ENCODE data around the gene ARHGEF37. TPM values are rescaled to one million over a fixed set of nuclear protein-coding genes. Genes with fewer than 3 reads are reported as not detected.

ARHGEF37 gene
- total RNA-seq, 1 experiment from 2014 or later, result 17.0 TPM

- Histone ChIP-seq H2AFZ (ENCODE audit: low read length) (0 out of 2 replicates have a peak overlapping the region, but pooled peaks have one; percentile 17), H4K20me1 (ENCODE audit: insufficient read depth, low read depth, low read length) (no peaks in the 10 kb centered on the region), H3K4me3 (ENCODE audit: low read length) (no peak overlapping the region), H3K9me3 (ENCODE audit: low read length) (no peaks in the 10 kb centered on the region), H3K79me2 (ENCODE audit: low read length) (no peaks in the 10 kb centered on the region), H3K4me2 (ENCODE audit: low read depth, low read length, poor library complexity, severe bottlenecking) (no peak overlapping the region), H3K9me2 (replicated peaks; ENCODE audit: insufficient read depth, low read length) (no peaks in the 10 kb centered on the region), H3K4me1 (ENCODE audit: low read length) (peaks cover 27% of the 10 kb centered on the region), H3K27ac (ENCODE audit: low read length) (no peak overlapping the region), H3K36me3 (ENCODE audit: insufficient read depth, low read length) (no peaks in the 10 kb centered on the region), H3K27me3 (ENCODE audit: low read length) (no peaks in the 10 kb centered on the region), H3K9ac (ENCODE audit: low read length) (no peak overlapping the region)
- DNase-seq, result no peak
Observed at GRCh38 chr5:149575131-149575530, 6.2 kb upstream of the ARHGEF37 start.

- Histone ChIP-seq H2AFZ (ENCODE audit: low read length) (no peak overlapping the region), H3K9me3 (ENCODE audit: low read length) (no peaks in the 10 kb centered on the region), H3K9ac (ENCODE audit: low read length) (no peak overlapping the region), H3K4me2 (ENCODE audit: low read depth, low read length, poor library complexity, severe bottlenecking) (no peak overlapping the region), H3K4me1 (ENCODE audit: low read length) (peaks cover 35% of the 10 kb centered on the region), H4K20me1 (ENCODE audit: insufficient read depth, low read depth, low read length) (no peaks in the 10 kb centered on the region), H3K36me3 (ENCODE audit: insufficient read depth, low read length) (no peaks in the 10 kb centered on the region), H3K79me2 (ENCODE audit: low read length) (peaks cover 5% of the 10 kb centered on the region; the same call in 1 of the 2 replicates), H3K27ac (ENCODE audit: low read length) (no peak overlapping the region), H3K4me3 (ENCODE audit: low read length) (no peak overlapping the region), H3K27me3 (ENCODE audit: low read length) (no peaks in the 10 kb centered on the region), H3K9me2 (replicated peaks; ENCODE audit: insufficient read depth, low read length) (no peaks in the 10 kb centered on the region)
- DNase-seq, result no peak
Observed at GRCh38 chr5:149576021-149576420, 5.3 kb upstream of the ARHGEF37 start.

GRCh38 chr5:149578896-149579295 is 2.4 kb upstream of the ARHGEF37 start:
- no peak for DNase-seq
- no peaks in the 10 kb centered on the region for H3K27me3 ChIP-seq (ENCODE audit: low read length)
- H3K36me3 ChIP-seq (ENCODE audit: insufficient read depth, low read length), result no peaks in the 10 kb centered on the region
- no peak overlapping the region for H2AFZ ChIP-seq (ENCODE audit: low read length)
- H3K9me3 ChIP-seq (ENCODE audit: low read length), result no peaks in the 10 kb centered on the region
- no peak overlapping the region for H3K9ac ChIP-seq (ENCODE audit: low read length)
- no peak overlapping the region for H3K27ac ChIP-seq (ENCODE audit: low read length)
- no peak overlapping the region for H3K4me3 ChIP-seq (ENCODE audit: low read length)
- peaks cover 33% of the 10 kb centered on the region for H3K79me2 ChIP-seq (ENCODE audit: low read length)
- H4K20me1 ChIP-seq (ENCODE audit: insufficient read depth, low read depth, low read length), result no peaks in the 10 kb centered on the region
- H3K4me2 ChIP-seq (ENCODE audit: low read depth, low read length, poor library complexity, severe bottlenecking), result no peak overlapping the region
- no peaks in the 10 kb centered on the region for H3K9me2 ChIP-seq (replicated peaks; ENCODE audit: insufficient read depth, low read length)
- H3K4me1 ChIP-seq (ENCODE audit: low read length), result peaks cover 40% of the 10 kb centered on the region

- Histone ChIP-seq H3K4me2 (ENCODE audit: low read depth, low read length, poor library complexity, severe bottlenecking) (peak overlapping the region; percentile 82), H3K9me3 (ENCODE audit: low read length) (no peaks in the 10 kb centered on the region), H3K27me3 (ENCODE audit: low read length) (no peaks in the 10 kb centered on the region), H3K4me3 (ENCODE audit: low read length) (peak overlapping the region; percentile 77), H3K9ac (ENCODE audit: low read length) (peak overlapping the region; percentile 75), H2AFZ (ENCODE audit: low read length) (peak overlapping the region; percentile 46), H3K79me2 (ENCODE audit: low read length) (peaks cover 47% of the 10 kb centered on the region), H3K27ac (ENCODE audit: low read length) (peak overlapping the region; percentile 92), H3K36me3 (ENCODE audit: insufficient read depth, low read length) (0 out of 2 replicates have a peak, but pooled peaks cover 4% of the 10 kb centered on the region), H3K9me2 (replicated peaks; ENCODE audit: insufficient read depth, low read length) (no peaks in the 10 kb centered on the region), H4K20me1 (ENCODE audit: insufficient read depth, low read depth, low read length) (no peaks in the 10 kb centered on the region), H3K4me1 (ENCODE audit: low read length) (peaks cover 44% of the 10 kb centered on the region)
- DNase-seq, result no peak
Observed at GRCh38 chr5:149580808-149581191, 498 bp upstream of the ARHGEF37 start.

- H3K79me2 ChIP-seq (ENCODE audit: low read length), result peaks cover 59% of the 10 kb centered on the region
- peaks cover 49% of the 10 kb centered on the region for H3K4me1 ChIP-seq (ENCODE audit: low read length)
- H3K9ac ChIP-seq (ENCODE audit: low read length), result peak overlapping the region; percentile 75
- peak overlapping the region; percentile 82 for H3K4me2 ChIP-seq (ENCODE audit: low read depth, low read length, poor library complexity, severe bottlenecking)
- H3K27ac ChIP-seq (ENCODE audit: low read length), result peak overlapping the region; percentile 92
- no peaks in the 10 kb centered on the region for H4K20me1 ChIP-seq (ENCODE audit: insufficient read depth, low read depth, low read length)
- H3K9me2 ChIP-seq (replicated peaks; ENCODE audit: insufficient read depth, low read length), result no peaks in the 10 kb centered on the region
- 0 out of 2 replicates have a peak, but pooled peaks cover 4% of the 10 kb centered on the region for H3K36me3 ChIP-seq (ENCODE audit: insufficient read depth, low read length)
- peak overlapping the region; percentile 77 for H3K4me3 ChIP-seq (ENCODE audit: low read length)
- peak; percentile 70 for DNase-seq
- H3K27me3 ChIP-seq (ENCODE audit: low read length), result no peaks in the 10 kb centered on the region
- no peaks in the 10 kb centered on the region for H3K9me3 ChIP-seq (ENCODE audit: low read length)
- peak overlapping the region; percentile 46 for H2AFZ ChIP-seq (ENCODE audit: low read length)
Observed at GRCh38 chr5:149581931-149582768, 852 bp downstream of the ARHGEF37 start.

GRCh38 chr5:149583394-149583793 is 2.1 kb downstream of the ARHGEF37 start:
- H3K4me1 ChIP-seq (ENCODE audit: low read length), result peaks cover 51% of the 10 kb centered on the region

GRCh38 chr5:149584121-149584520 is 2.8 kb downstream of the ARHGEF37 start:
- no peaks in the 10 kb centered on the region for H4K20me1 ChIP-seq (ENCODE audit: insufficient read depth, low read depth, low read length)
- H3K36me3 ChIP-seq (ENCODE audit: insufficient read depth, low read length), result 0 out of 2 replicates have a peak, but pooled peaks cover 4% of the 10 kb centered on the region
- H3K9me2 ChIP-seq (replicated peaks; ENCODE audit: insufficient read depth, low read length), result no peaks in the 10 kb centered on the region
- no peaks in the 10 kb centered on the region for H3K9me3 ChIP-seq (ENCODE audit: low read length)
- H3K79me2 ChIP-seq (ENCODE audit: low read length), result peaks cover 72% of the 10 kb centered on the region
- H3K27ac ChIP-seq (ENCODE audit: low read length), result peak overlapping the region; percentile 92
- H2AFZ ChIP-seq (ENCODE audit: low read length), result no peak overlapping the region
- peaks cover 51% of the 10 kb centered on the region for H3K4me1 ChIP-seq (ENCODE audit: low read length)
- 0 out of 2 replicates have a peak overlapping the region, but pooled peaks have one; percentile 40 for H3K9ac ChIP-seq (ENCODE audit: low read length)
- H3K27me3 ChIP-seq (ENCODE audit: low read length), result no peaks in the 10 kb centered on the region
- DNase-seq, result no peak
- H3K4me2 ChIP-seq (ENCODE audit: low read depth, low read length, poor library complexity, severe bottlenecking), result peak overlapping the region; percentile 82
- no peak overlapping the region for H3K4me3 ChIP-seq (ENCODE audit: low read length)

More at GRCh38 chr5:149583394-149583793, 2.1 kb downstream of the ARHGEF37 start:
- 0 out of 2 replicates have a peak, but pooled peaks cover 4% of the 10 kb centered on the region for H3K36me3 ChIP-seq (ENCODE audit: insufficient read depth, low read length)
- 0 out of 2 replicates have a peak overlapping the region, but pooled peaks have one; percentile 8 for H3K4me3 ChIP-seq (ENCODE audit: low read length)
- H3K27ac ChIP-seq (ENCODE audit: low read length), result peak overlapping the region; percentile 92
- peaks cover 68% of the 10 kb centered on the region for H3K79me2 ChIP-seq (ENCODE audit: low read length)
- peak overlapping the region; percentile 40 for H3K9ac ChIP-seq (ENCODE audit: low read length)
- no peak overlapping the region for H2AFZ ChIP-seq (ENCODE audit: low read length)
- H3K9me2 ChIP-seq (replicated peaks; ENCODE audit: insufficient read depth, low read length), result no peaks in the 10 kb centered on the region
- no peaks in the 10 kb centered on the region for H3K27me3 ChIP-seq (ENCODE audit: low read length)
- H3K9me3 ChIP-seq (ENCODE audit: low read length), result no peaks in the 10 kb centered on the region
- H3K4me2 ChIP-seq (ENCODE audit: low read depth, low read length, poor library complexity, severe bottlenecking), result peak overlapping the region; percentile 82
- no peaks in the 10 kb centered on the region for H4K20me1 ChIP-seq (ENCODE audit: insufficient read depth, low read depth, low read length)
- DNase-seq, result no peak

- Histone ChIP-seq H3K27ac (ENCODE audit: low read length) (peak overlapping the region; percentile 77), H2AFZ (ENCODE audit: low read length) (no peak overlapping the region), H3K4me3 (ENCODE audit: low read length) (no peak overlapping the region)
Observed at GRCh38 chr5:149585910-149586309, 4.6 kb downstream of the ARHGEF37 start.

More at GRCh38 chr5:149585910-149586309, 4.6 kb downstream of the ARHGEF37 start:
- H3K9me3 ChIP-seq (ENCODE audit: low read length), result no peaks in the 10 kb centered on the region
- no peak for DNase-seq
- no peaks in the 10 kb centered on the region for H3K9me2 ChIP-seq (replicated peaks; ENCODE audit: insufficient read depth, low read length)
- H3K79me2 ChIP-seq (ENCODE audit: low read length), result peaks cover 76% of the 10 kb centered on the region
- no peak overlapping the region for H3K9ac ChIP-seq (ENCODE audit: low read length)
- no peaks in the 10 kb centered on the region for H4K20me1 ChIP-seq (ENCODE audit: insufficient read depth, low read depth, low read length)
- H3K4me1 ChIP-seq (ENCODE audit: low read length), result peaks cover 55% of the 10 kb centered on the region
- no peak overlapping the region for H3K4me2 ChIP-seq (ENCODE audit: low read depth, low read length, poor library complexity, severe bottlenecking)
- H3K36me3 ChIP-seq (ENCODE audit: insufficient read depth, low read length), result 0 out of 2 replicates have a peak, but pooled peaks cover 4% of the 10 kb centered on the region
- H3K27me3 ChIP-seq (ENCODE audit: low read length), result no peaks in the 10 kb centered on the region

Measured in Karpas-422 (cell line).